ENCODE data around the gene KIAA1671. TPM values are rescaled to one million over a fixed set of nuclear protein-coding genes. Genes with fewer than 3 reads are reported as not detected.

The KIAA1671 gene
- polyA plus RNA-seq, 1 of the 3 experiments (the other 2 are of a cell fraction): 7.4 TPM

DNA sequence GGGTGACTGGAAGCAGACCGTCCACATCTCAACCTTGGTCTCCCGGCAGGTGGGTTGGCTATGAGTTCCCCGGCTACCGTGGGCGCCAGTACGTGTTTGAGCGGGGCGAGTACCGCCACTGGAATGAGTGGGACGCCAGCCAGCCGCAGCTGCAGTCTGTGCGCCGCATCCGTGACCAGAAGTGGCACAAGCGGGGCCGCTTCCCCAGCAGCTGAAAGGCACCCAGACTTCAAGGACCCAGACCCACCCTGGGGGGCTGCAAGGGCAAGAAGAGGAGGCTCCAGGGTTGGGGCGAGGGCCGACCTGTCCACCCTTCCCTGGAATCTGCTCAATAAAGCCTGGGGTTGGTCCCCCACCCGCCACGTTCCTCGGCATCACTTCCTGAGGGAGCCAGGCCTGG lies 254.5 kb downstream of the KIAA1671 start:
- H3K27ac ChIP-seq (ENCODE audit: low read depth in 2 of 2, low read length in 1 of 2): no peak overlapping the region
- H2AFZ ChIP-seq (ENCODE audit: low read depth): no peak overlapping the region
- H3K9me2 ChIP-seq: no peaks in the 10 kb centered on the region
- no peak overlapping the region for H3K4me2 ChIP-seq
- no peak for TF ChIP-seq MEF2A (IDR thresholded peaks at IDR 0.05; ENCODE audit: borderline replicate concordance, low read depth)
- TF ChIP-seq, protein P1, sequence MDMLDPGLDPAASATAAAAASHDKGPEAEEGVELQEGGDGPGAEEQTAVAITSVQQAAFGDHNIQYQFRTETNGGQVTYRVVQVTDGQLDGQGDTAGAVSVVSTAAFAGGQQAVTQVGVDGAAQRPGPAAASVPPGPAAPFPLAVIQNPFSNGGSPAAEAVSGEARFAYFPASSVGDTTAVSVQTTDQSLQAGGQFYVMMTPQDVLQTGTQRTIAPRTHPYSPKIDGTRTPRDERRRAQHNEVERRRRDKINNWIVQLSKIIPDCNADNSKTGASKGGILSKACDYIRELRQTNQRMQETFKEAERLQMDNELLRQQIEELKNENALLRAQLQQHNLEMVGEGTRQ (IDR thresholded peaks at IDR 0.05; ENCODE audit: borderline replicate concordance, low read depth, low read length): no peak
- H3K79me2 ChIP-seq (ENCODE audit: insufficient read depth): no peaks in the 10 kb centered on the region
- no peak for DNase-seq
- H3K9ac ChIP-seq: no peak overlapping the region
- no peaks in the 10 kb centered on the region for H3K27me3 ChIP-seq (ENCODE audit: insufficient read depth)
- ChIA-PET POLR2A (no interaction called here), CTCF (interaction anchor here (1.0 kb wide), 1 partner anchor 12 kb away, joined by 3 read pairs; no protein-coding TSS in a partner anchor)
- H3K4me3 ChIP-seq (ENCODE audit: low read depth in 2 of 2, low read length in 1 of 2): no peak overlapping the region
- no peaks in the 10 kb centered on the region for H3K4me1 ChIP-seq (ENCODE audit: control insufficient read depth in 1 of 2, insufficient read depth in 2 of 2, low read depth in 1 of 2, low read length in 1 of 2)
- H3F3A ChIP-seq (replicated peaks; ENCODE audit: insufficient read depth): no peaks in the 10 kb centered on the region
- H3K9me3 ChIP-seq: no peaks in the 10 kb centered on the region
- peaks cover 3% of the 10 kb centered on the region; the same call in 1 of the 2 replicates for H4K20me1 ChIP-seq (ENCODE audit: insufficient read depth)
- WGBS (ENCODE audit: low lambda C conversion rate): 100% methylated on average over 3 of the region's 21 CpGs
- H3K36me3 ChIP-seq (replicated peaks in 1 of 2; ENCODE audit: control insufficient read depth in 1 of 2, insufficient read depth in 2 of 2, low read length in 1 of 2): peaks cover 0 to 8% of the 10 kb centered on the region in 2 experiments

DNA sequence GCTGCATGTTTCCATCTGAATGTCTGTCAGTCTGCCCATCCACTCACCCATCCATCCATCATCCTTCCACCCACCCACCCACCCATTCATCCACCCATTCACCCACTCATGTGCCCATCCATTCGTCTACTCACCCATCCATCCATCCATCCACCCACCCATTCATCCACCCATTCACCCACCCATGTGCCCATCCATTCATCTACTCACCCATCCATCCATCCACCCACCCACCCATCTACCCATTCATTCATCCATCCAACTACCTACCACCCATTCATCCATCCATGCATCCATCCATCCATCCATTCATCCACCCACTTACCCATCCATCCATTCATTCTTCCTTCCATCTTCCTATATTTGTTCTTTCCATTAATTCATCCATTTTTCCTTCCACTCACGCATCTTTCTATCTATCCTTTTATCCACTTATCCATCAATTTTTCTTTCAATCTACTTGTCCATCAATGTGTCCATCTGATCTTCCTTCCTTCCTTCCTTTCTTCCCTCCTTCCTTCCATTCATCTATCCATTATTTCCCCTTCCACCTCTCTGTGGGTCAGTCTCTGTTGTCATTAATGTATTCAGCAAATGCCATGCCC lies 255.1 kb downstream of the KIAA1671 start:
- Histone ChIP-seq H3F3A (replicated peaks; ENCODE audit: insufficient read depth) (no peaks in the 10 kb centered on the region), H3K27me3 (ENCODE audit: insufficient read depth) (no peaks in the 10 kb centered on the region), H3K79me2 (ENCODE audit: insufficient read depth) (no peaks in the 10 kb centered on the region), H3K9ac (no peak overlapping the region), H4K20me1 (ENCODE audit: insufficient read depth) (no peaks in the 10 kb centered on the region), H2AFZ (ENCODE audit: low read depth) (no peak overlapping the region), H3K4me3 (ENCODE audit: low read depth in 2 of 2, low read length in 1 of 2) (no peak overlapping the region), H3K9me2 (no peaks in the 10 kb centered on the region), H3K36me3 (replicated peaks in 1 of 2; ENCODE audit: control insufficient read depth in 1 of 2, insufficient read depth in 2 of 2, low read length in 1 of 2) (peaks cover 0 to 8% of the 10 kb centered on the region in 2 experiments), H3K9me3 (no peaks in the 10 kb centered on the region), H3K4me2 (no peak overlapping the region), H3K27ac (ENCODE audit: low read depth in 2 of 2, low read length in 1 of 2) (no peak overlapping the region), H3K4me1 (ENCODE audit: control insufficient read depth in 1 of 2, insufficient read depth in 2 of 2, low read depth in 1 of 2, low read length in 1 of 2) (no peaks in the 10 kb centered on the region)
- 92% methylated on average over 2 of the region's 2 CpGs for WGBS (ENCODE audit: low lambda C conversion rate)
- POLR2A ChIA-PET: no interaction called here
- no peak for DNase-seq
- CTCF ChIA-PET: interaction anchor here (1.0 kb wide), 1 partner anchor 12 kb away, joined by 3 read pairs; no protein-coding TSS in a partner anchor
- TF ChIP-seq NFIC (IDR thresholded peaks at IDR 0.05; ENCODE audit: borderline replicate concordance) (no peak), ELF1 (IDR thresholded peaks at IDR 0.05) (no peak), MEF2A (IDR thresholded peaks at IDR 0.05; ENCODE audit: borderline replicate concordance, low read depth) (no peak), TCF12 (IDR thresholded peaks at IDR 0.05) (no peak), RFX5 (IDR thresholded peaks at IDR 0.05; ENCODE audit: low read length) (no peak), NRF1 (IDR thresholded peaks at IDR 0.05; ENCODE audit: low read depth, low read length) (no peak), TAF1 (IDR thresholded peaks at IDR 0.05; ENCODE audit: borderline replicate concordance, low read depth, low read length) (no peak)
- TF ChIP-seq, protein P2, sequence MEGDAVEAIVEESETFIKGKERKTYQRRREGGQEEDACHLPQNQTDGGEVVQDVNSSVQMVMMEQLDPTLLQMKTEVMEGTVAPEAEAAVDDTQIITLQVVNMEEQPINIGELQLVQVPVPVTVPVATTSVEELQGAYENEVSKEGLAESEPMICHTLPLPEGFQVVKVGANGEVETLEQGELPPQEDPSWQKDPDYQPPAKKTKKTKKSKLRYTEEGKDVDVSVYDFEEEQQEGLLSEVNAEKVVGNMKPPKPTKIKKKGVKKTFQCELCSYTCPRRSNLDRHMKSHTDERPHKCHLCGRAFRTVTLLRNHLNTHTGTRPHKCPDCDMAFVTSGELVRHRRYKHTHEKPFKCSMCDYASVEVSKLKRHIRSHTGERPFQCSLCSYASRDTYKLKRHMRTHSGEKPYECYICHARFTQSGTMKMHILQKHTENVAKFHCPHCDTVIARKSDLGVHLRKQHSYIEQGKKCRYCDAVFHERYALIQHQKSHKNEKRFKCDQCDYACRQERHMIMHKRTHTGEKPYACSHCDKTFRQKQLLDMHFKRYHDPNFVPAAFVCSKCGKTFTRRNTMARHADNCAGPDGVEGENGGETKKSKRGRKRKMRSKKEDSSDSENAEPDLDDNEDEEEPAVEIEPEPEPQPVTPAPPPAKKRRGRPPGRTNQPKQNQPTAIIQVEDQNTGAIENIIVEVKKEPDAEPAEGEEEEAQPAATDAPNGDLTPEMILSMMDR (IDR thresholded peaks at IDR 0.05): no peak
